Nephron (organoid): Measurements from ENCODE around the gene TPSD1.
A peak's percentile ranks its signal among the peaks of the same experiment; 100 is the strongest.

Experiments used
- H3K27ac Mint-ChIP-seq, 3 experiments: 2 replicates each; pipeline ENCODE4 v1.8.0; 2020; ENCODE audit warnings: mixed read lengths in 3 of 3, mild to moderate bottlenecking in 2 of 3, moderate library complexity in 1 of 3
- H3K27me3 Mint-ChIP-seq: 2 replicates; pipeline ENCODE4 v1.8.0; 2021; ENCODE audit warnings: low read depth, mild to moderate bottlenecking, moderate library complexity, mixed read lengths
- H3K36me3 Mint-ChIP-seq: 2 replicates; pipeline ENCODE4 v1.8.0; 2020; ENCODE audit warnings: low read depth, mixed read lengths
- H3K4me1 Mint-ChIP-seq: 2 replicates; pipeline ENCODE4 v1.8.0; 2020; ENCODE audit warnings: mixed read lengths
- H3K4me3 Mint-ChIP-seq, 3 experiments: 2 replicates each; pipeline ENCODE4 v1.8.0; 2020; ENCODE audit warnings: mild to moderate bottlenecking in 3 of 3, mixed read lengths in 3 of 3, moderate library complexity in 2 of 3
- H3K9me3 Mint-ChIP-seq: 2 replicates; pipeline ENCODE4 v1.8.0; 2020; ENCODE audit warnings: mixed read lengths
- CTCF ChIP-seq, 3 experiments: fragments of 200-600 bp; sonication (generic); IDR thresholded peaks; one replicate each; pipeline ENCODE4 v1.5.0; 2021; ENCODE audit warnings: antibody characterized with exemption in 3 of 3; ENCODE audit not compliant: unreplicated experiment in 3 of 3

TPSD1 gene

GRCh38 chr16:1277617-1278282, 21.9 kb downstream of the TPSD1 start:
- no peaks in the 10 kb centered on the region for H3K36me3 Mint-ChIP-seq
- H3K27me3 Mint-ChIP-seq = peaks cover 27% of the 10 kb centered on the region
- H3K9me3 Mint-ChIP-seq = no peaks in the 10 kb centered on the region
- peak overlapping the region in 2 of 3 experiments; percentile 44 to 49 for H3K27ac Mint-ChIP-seq
- peak overlapping the region in 1 of 3 experiments; percentile 23 for H3K4me3 Mint-ChIP-seq
- no peak for TF ChIP-seq CTCF (IDR thresholded peaks at IDR 0.05; ENCODE audit: unreplicated experiment in 3 of 3)
- H3K4me1 Mint-ChIP-seq = peaks cover 18% of the 10 kb centered on the region

- peaks cover 19% of the 10 kb centered on the region for H3K4me1 Mint-ChIP-seq
- TF ChIP-seq CTCF (IDR thresholded peaks at IDR 0.05; ENCODE audit: unreplicated experiment in 3 of 3) = peak in 2 of 3 experiments; percentile 13 to 17
- no peaks in the 10 kb centered on the region for H3K9me3 Mint-ChIP-seq
- no peak overlapping the region for H3K4me3 Mint-ChIP-seq
- H3K27ac Mint-ChIP-seq = no peak overlapping the region
- H3K36me3 Mint-ChIP-seq = no peaks in the 10 kb centered on the region
- peaks cover 22% of the 10 kb centered on the region for H3K27me3 Mint-ChIP-seq
Measured at GRCh38 chr16:1278477-1278876, 22.6 kb downstream of the TPSD1 start.

- Mint-ChIP-seq H3K4me3 (no peak overlapping the region), H3K27me3 (peaks cover 19% of the 10 kb centered on the region), H3K4me1 (peaks cover 27% of the 10 kb centered on the region), H3K9me3 (no peaks in the 10 kb centered on the region), H3K36me3 (no peaks in the 10 kb centered on the region), H3K27ac (no peak overlapping the region)
- no peak for TF ChIP-seq CTCF (IDR thresholded peaks at IDR 0.05; ENCODE audit: unreplicated experiment in 3 of 3)
Measured at GRCh38 chr16:1279081-1279944, 23.4 kb downstream of the TPSD1 start.

- no peak for TF ChIP-seq CTCF (IDR thresholded peaks at IDR 0.05; ENCODE audit: unreplicated experiment in 3 of 3)
- Mint-ChIP-seq H3K4me3 (no peak overlapping the region), H3K36me3 (no peaks in the 10 kb centered on the region), H3K27me3 (peaks cover 13% of the 10 kb centered on the region), H3K27ac (peak overlapping the region in 1 of 3 experiments; percentile 63), H3K4me1 (peaks cover 24% of the 10 kb centered on the region), H3K9me3 (no peaks in the 10 kb centered on the region)
Measured at GRCh38 chr16:1279945-1280589, 24.2 kb downstream of the TPSD1 start.

- Mint-ChIP-seq H3K4me3 (no peak overlapping the region), H3K27me3 (peaks cover 11% of the 10 kb centered on the region), H3K9me3 (no peaks in the 10 kb centered on the region), H3K36me3 (no peaks in the 10 kb centered on the region), H3K27ac (peak overlapping the region in 1 of 3 experiments; percentile 63), H3K4me1 (peaks cover 22% of the 10 kb centered on the region)
- TF ChIP-seq CTCF (IDR thresholded peaks at IDR 0.05; ENCODE audit: unreplicated experiment in 3 of 3) = no peak
Measured at GRCh38 chr16:1280783-1281182, 24.9 kb downstream of the TPSD1 start.
